Measurements from ENCODE around the gene TFAP2B. TPM values are rescaled to one million over a fixed set of nuclear protein-coding genes. Genes with fewer than 3 reads are reported as not detected.

TFAP2B gene
- total RNA-seq, 2 donors from 2014 or later, result not detected

DNA sequence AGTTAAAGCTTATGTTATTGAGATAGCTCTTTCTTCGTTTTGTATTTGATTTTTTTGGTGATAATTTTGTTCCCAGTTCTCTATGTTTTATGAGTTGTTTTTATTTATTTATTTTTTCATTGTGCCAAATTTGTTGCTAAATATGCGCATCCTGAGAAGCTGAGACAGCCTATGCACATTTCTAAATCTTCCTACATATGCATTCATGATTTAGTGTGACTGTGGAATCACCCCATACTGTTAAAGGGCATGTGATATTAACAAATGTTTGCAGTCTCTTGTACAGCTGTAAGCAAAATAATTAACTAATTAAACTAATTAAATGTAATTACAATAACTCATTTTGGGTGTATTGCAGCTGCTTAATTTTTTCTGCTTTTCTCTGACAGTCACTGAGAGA lies 10.4 kb downstream of the TFAP2B start:
- Histone ChIP-seq H3K27ac (ENCODE audit: low read depth, low read length) (no peak overlapping the region), H3K9me3 (ENCODE audit: control insufficient read depth, low read length) (no peaks in the 10 kb centered on the region), H3K4me3 (ENCODE audit: low read length) (no peak overlapping the region), H3K36me3 (ENCODE audit: control insufficient read depth, insufficient read depth, low read length) (no peaks in the 10 kb centered on the region), H3K9ac (ENCODE audit: extremely low read depth, low read length, poor library complexity, severe bottlenecking) (no peak overlapping the region), H3K4me1 (ENCODE audit: control insufficient read depth, insufficient read depth, low read length) (no peaks in the 10 kb centered on the region), H3K27me3 (ENCODE audit: control insufficient read depth, insufficient read depth, low read length, poor library complexity, severe bottlenecking) (peaks cover 100% of the 10 kb centered on the region)
- 40 to 53% methylated on average over 1 of the region's 2 CpGs for WGBS, 2 experiments (ENCODE audit: insufficient coverage in 1 of 2, insufficient read length in 1 of 2)
- H3K9me3 Mint-ChIP-seq, result no peaks in the 10 kb centered on the region
- H3K27me3 Mint-ChIP-seq (ENCODE audit: insufficient read depth), result peaks cover 96% of the 10 kb centered on the region
- H3K4me1 Mint-ChIP-seq, result peaks cover 27% of the 10 kb centered on the region
- H3K4me3 Mint-ChIP-seq, result no peak overlapping the region
- no peaks in the 10 kb centered on the region for H3K36me3 Mint-ChIP-seq (ENCODE audit: low read depth)
- DNase-seq, result no peak
- TF ChIP-seq, protein P1, sequence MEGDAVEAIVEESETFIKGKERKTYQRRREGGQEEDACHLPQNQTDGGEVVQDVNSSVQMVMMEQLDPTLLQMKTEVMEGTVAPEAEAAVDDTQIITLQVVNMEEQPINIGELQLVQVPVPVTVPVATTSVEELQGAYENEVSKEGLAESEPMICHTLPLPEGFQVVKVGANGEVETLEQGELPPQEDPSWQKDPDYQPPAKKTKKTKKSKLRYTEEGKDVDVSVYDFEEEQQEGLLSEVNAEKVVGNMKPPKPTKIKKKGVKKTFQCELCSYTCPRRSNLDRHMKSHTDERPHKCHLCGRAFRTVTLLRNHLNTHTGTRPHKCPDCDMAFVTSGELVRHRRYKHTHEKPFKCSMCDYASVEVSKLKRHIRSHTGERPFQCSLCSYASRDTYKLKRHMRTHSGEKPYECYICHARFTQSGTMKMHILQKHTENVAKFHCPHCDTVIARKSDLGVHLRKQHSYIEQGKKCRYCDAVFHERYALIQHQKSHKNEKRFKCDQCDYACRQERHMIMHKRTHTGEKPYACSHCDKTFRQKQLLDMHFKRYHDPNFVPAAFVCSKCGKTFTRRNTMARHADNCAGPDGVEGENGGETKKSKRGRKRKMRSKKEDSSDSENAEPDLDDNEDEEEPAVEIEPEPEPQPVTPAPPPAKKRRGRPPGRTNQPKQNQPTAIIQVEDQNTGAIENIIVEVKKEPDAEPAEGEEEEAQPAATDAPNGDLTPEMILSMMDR (conservative IDR thresholded peaks at IDR 0.05), result no peak
- no peak overlapping the region for H3K27ac Mint-ChIP-seq

DNA sequence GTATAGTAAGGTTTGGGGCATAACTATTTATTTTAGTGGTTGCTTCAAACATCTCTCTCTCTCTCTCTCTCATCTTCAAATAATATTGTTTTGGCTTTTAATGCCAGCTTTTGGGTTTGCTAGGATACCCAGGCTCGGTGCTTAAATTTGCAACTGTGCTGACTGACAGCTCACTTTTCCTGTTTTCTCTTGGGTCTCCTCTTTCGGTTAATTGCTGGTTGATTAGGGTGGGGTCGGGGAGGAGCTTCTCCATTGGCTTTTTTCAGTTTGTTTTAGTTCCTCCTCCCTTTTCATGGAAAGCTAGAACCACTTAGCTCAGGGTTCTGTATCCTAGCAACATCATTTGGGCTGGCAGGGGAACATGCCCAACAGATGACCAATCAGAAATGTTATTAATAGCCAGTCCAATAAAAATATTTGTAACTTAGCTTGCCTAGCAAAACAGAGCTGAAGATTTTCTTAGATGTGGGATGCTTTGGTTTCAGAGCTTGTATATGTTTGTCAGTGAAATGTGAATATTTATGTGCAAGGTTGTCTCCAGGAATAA lies 11.3 kb downstream of the TFAP2B start:
- Histone ChIP-seq H3K4me1 (ENCODE audit: control insufficient read depth, insufficient read depth, low read length) (no peaks in the 10 kb centered on the region), H3K9ac (ENCODE audit: extremely low read depth, low read length, poor library complexity, severe bottlenecking) (no peak overlapping the region), H3K27ac (ENCODE audit: low read depth, low read length) (no peak overlapping the region), H3K27me3 (ENCODE audit: control insufficient read depth, insufficient read depth, low read length, poor library complexity, severe bottlenecking) (peaks cover 100% of the 10 kb centered on the region), H3K4me3 (ENCODE audit: low read length) (no peak overlapping the region), H3K36me3 (ENCODE audit: control insufficient read depth, insufficient read depth, low read length) (no peaks in the 10 kb centered on the region), H3K9me3 (ENCODE audit: control insufficient read depth, low read length) (no peaks in the 10 kb centered on the region)
- TF ChIP-seq, protein P1 (conservative IDR thresholded peaks at IDR 0.05), result no peak
- WGBS, 2 experiments (ENCODE audit: insufficient coverage in 1 of 2, insufficient read length in 1 of 2), result 12 to 14% methylated on average over 1 to 3 of the region's 3 CpGs
- H3K4me1 Mint-ChIP-seq, result peaks cover 23% of the 10 kb centered on the region
- peaks cover 96% of the 10 kb centered on the region for H3K27me3 Mint-ChIP-seq (ENCODE audit: insufficient read depth)
- no peak overlapping the region for H3K27ac Mint-ChIP-seq
- DNase-seq, result no peak
- H3K36me3 Mint-ChIP-seq (ENCODE audit: low read depth), result no peaks in the 10 kb centered on the region
- H3K9me3 Mint-ChIP-seq, result no peaks in the 10 kb centered on the region
- H3K4me3 Mint-ChIP-seq, result no peak overlapping the region

DNA sequence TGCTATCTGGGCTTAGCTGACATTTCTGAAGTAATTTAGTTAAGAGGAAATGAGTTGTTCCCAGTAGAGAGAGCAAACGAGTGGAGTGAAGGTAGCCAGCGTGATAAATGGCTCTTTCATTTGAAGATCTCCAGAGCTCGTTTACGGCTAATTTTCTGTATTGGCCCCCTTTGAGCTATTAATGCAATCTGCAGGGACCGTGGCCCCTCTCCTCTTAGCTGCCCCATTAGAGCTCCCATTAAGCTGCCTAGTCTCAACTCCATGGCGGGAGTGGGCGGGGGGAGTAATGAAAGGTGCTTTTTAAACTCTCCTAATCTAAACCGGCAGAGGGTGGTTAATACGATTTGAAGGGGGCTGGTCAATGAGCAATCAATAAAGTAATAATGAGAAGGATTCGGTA lies 12.5 kb downstream of the TFAP2B start:
- Histone ChIP-seq H3K4me3 (ENCODE audit: low read length) (no peak overlapping the region), H3K9ac (ENCODE audit: extremely low read depth, low read length, poor library complexity, severe bottlenecking) (no peak overlapping the region), H3K36me3 (ENCODE audit: control insufficient read depth, insufficient read depth, low read length) (no peaks in the 10 kb centered on the region), H3K27me3 (ENCODE audit: control insufficient read depth, insufficient read depth, low read length, poor library complexity, severe bottlenecking) (peaks cover 100% of the 10 kb centered on the region), H3K4me1 (ENCODE audit: control insufficient read depth, insufficient read depth, low read length) (no peaks in the 10 kb centered on the region), H3K9me3 (ENCODE audit: control insufficient read depth, low read length) (no peaks in the 10 kb centered on the region), H3K27ac (ENCODE audit: low read depth, low read length) (no peak overlapping the region)
- H3K4me3 Mint-ChIP-seq, result no peak overlapping the region
- peaks cover 19% of the 10 kb centered on the region for H3K4me1 Mint-ChIP-seq
- H3K9me3 Mint-ChIP-seq, result no peaks in the 10 kb centered on the region
- no peak overlapping the region for H3K27ac Mint-ChIP-seq
- 14 to 31% methylated on average over 5 to 10 of the region's 10 CpGs for WGBS, 2 experiments (ENCODE audit: insufficient coverage in 1 of 2, insufficient read length in 1 of 2)
- H3K27me3 Mint-ChIP-seq (ENCODE audit: insufficient read depth), result peaks cover 96% of the 10 kb centered on the region
- TF ChIP-seq, protein P1 (conservative IDR thresholded peaks at IDR 0.05), result no peak
- H3K36me3 Mint-ChIP-seq (ENCODE audit: low read depth), result no peaks in the 10 kb centered on the region
- DNase-seq, result no peak

Data from endodermal cell (in vitro differentiated cells).